BJ (cell line): ENCODE results near the gene RESF1. TPM values are rescaled to one million over a fixed set of nuclear protein-coding genes. Genes with fewer than 3 reads are reported as not detected.

Experiments used
- CTCF ChIA-PET: fragments of 350-600 bp; formaldehyde crosslinking; extraction: SDS; loops from one replicate; lab custom pipeline; 2021; ENCODE audit warnings: antibody characterized with exemption, inconsistent platforms; lab: Yijun Ruan, JAX
- POLR2A ChIA-PET: fragments of 300-600 bp; sonication (Branson Sonifier 250); formaldehyde crosslinking; extraction: SDS; loops from one replicate; lab custom pipeline; 2021; ENCODE audit warnings: antibody characterized with exemption; lab: Charles Lee
- DNase-seq: peaks from one replicate; pipeline ENCODE4 v3.0.0-alpha.2; 2011; ENCODE audit warnings: low read depth
- H3K27me3 ChIP-seq: 2 replicates; pipeline ENCODE4 v1.6.0; 2011; ENCODE audit warnings: low read length; ENCODE audit not compliant: control insufficient read depth, insufficient read depth
- H3K36me3 ChIP-seq: 2 replicates; pipeline ENCODE4 v1.5.1; 2011; ENCODE audit warnings: low read length; ENCODE audit not compliant: control insufficient read depth, insufficient read depth
- H3K4me3 ChIP-seq: 2 replicates; pipeline ENCODE4 v1.5.1; 2011; ENCODE audit warnings: low read depth, mild to moderate bottlenecking, control low read depth, low read length
- polyA plus RNA-seq: library from polyadenylated mRNA; depleted of rRNA; stranded (reverse); fragments of >200 nt; gene quantifications from 2 replicates; pipeline ENCODE4 v1.2.3, GENCODE V29; 2011
- TF ChIP-seq, protein P1 (sequence below): IDR thresholded peaks from 2 replicates; pipeline ENCODE4 v1.5.1; 2011; ENCODE audit warnings: low read depth, mild to moderate bottlenecking, control low read depth, inconsistent platforms, low read length, moderate library complexity; ENCODE audit not compliant: insufficient read depth

Gene RESF1
- polyA plus RNA-seq, 1 experiment, result 4.6 TPM

DNA sequence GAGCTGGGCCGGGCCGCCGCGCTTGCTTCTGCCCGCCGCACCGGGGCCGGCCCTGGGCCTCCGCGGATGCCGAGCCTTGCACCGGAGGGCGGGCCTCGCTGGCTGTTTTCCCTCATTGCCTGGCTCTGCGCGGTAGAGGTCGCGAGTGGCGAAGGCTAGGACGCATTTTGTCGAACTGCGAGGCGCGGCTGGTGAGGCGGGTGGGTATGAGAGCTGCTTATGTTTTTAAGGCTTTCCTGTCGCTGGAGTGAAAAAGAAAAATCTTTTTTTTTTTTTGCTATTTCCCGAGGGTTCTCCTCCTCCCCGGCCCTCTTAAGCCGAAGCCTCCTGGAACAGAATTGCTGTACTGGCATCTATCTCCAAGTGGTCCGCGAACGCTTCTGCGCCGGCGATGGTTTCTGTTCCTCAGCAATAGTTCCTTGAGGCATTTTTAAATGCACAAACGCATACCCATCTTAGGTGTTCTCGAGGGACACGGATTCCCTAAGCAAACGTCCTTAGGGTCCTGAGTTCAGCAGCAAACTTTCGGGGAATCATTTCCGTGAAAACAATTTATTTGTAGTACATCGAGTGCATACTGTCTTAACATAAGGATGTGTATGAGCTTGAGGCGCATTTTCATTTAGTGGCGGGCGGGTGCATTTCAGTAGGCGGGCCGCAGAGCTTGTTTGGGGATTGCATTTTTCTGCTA, 631 bp downstream of the RESF1 start:
- TF ChIP-seq, protein P1, sequence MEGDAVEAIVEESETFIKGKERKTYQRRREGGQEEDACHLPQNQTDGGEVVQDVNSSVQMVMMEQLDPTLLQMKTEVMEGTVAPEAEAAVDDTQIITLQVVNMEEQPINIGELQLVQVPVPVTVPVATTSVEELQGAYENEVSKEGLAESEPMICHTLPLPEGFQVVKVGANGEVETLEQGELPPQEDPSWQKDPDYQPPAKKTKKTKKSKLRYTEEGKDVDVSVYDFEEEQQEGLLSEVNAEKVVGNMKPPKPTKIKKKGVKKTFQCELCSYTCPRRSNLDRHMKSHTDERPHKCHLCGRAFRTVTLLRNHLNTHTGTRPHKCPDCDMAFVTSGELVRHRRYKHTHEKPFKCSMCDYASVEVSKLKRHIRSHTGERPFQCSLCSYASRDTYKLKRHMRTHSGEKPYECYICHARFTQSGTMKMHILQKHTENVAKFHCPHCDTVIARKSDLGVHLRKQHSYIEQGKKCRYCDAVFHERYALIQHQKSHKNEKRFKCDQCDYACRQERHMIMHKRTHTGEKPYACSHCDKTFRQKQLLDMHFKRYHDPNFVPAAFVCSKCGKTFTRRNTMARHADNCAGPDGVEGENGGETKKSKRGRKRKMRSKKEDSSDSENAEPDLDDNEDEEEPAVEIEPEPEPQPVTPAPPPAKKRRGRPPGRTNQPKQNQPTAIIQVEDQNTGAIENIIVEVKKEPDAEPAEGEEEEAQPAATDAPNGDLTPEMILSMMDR, result peak; percentile 11; the same call in 1 of the 2 replicates
- ChIA-PET CTCF (interaction anchor here (0.6 to 1.6 kb wide), 5 partner anchors 9 to 713 kb away, joined by 3 to 4 read pairs (median 3); no protein-coding TSS in a partner anchor), POLR2A (interaction anchor here (0.6 kb wide), 3 partner anchors 15 to 300 kb away, joined by 3 to 7 read pairs (median 5); no protein-coding TSS in a partner anchor)
- Histone ChIP-seq H3K36me3 (0 out of 2 replicates have a peak, but pooled peaks cover 1% of the 10 kb centered on the region), H3K27me3 (no peaks in the 10 kb centered on the region), H3K4me3 (peak overlapping the region; percentile 55)
- DNase-seq, result no peak

DNA sequence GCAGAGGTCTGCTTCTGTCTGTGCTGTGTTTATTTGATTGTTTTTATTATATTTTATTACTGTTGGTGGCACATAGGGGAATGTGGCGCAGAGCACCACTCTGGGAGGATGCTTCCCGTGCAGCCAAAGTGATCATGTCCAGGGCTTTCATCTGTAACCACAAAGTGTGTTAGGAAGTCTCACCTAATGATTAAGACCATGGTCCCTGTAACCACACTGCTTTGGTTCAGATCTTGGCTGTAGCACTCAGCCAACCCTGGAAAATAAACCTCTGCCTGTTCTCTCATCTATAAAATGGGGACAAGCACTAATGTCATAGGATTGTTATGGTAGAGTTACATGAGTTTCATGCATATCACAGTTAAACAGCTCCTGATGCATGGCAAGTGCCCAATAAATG, 1.9 kb downstream of the RESF1 start:
- TF ChIP-seq, protein P1, result no peak
- CTCF ChIA-PET, result interaction anchor here (0.7 kb wide), 1 partner anchor 22 kb away, joined by 3 read pairs; no protein-coding TSS in a partner anchor

DNA sequence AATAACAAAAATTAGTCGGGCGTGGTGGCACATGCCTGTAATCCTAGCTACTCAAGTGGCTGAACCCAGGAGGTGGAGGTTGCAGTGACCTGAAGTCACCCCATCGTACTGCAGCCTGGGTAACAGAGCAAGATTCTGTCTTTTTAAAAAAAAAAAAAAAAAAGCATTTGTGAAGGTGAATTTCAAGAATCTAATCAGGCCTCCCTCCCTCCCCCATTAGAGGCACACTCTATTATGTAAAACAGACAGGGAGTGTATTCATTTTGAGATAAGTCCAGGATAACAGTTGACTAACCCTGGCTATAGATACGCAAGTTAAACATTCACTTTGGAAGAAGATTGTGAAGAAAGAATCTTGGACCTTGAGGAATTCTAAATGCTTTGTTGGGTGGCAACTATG, 2.9 kb downstream of the RESF1 start:
- Histone ChIP-seq H3K4me3 (no peak overlapping the region), H3K27me3 (no peaks in the 10 kb centered on the region), H3K36me3 (0 out of 2 replicates have a peak, but pooled peaks cover 1% of the 10 kb centered on the region)
- POLR2A ChIA-PET, result no interaction called here
- DNase-seq, result no peak
- CTCF ChIA-PET, result no interaction called here
- TF ChIP-seq, protein P1, result no peak

More for the DNA sequence above, 1.9 kb downstream of the RESF1 start:
- no peak for DNase-seq
- POLR2A ChIA-PET, result no interaction called here
- no peaks in the 10 kb centered on the region for H3K27me3 ChIP-seq
- H3K36me3 ChIP-seq, result 0 out of 2 replicates have a peak, but pooled peaks cover 1% of the 10 kb centered on the region
- H3K4me3 ChIP-seq, result no peak overlapping the region

DNA sequence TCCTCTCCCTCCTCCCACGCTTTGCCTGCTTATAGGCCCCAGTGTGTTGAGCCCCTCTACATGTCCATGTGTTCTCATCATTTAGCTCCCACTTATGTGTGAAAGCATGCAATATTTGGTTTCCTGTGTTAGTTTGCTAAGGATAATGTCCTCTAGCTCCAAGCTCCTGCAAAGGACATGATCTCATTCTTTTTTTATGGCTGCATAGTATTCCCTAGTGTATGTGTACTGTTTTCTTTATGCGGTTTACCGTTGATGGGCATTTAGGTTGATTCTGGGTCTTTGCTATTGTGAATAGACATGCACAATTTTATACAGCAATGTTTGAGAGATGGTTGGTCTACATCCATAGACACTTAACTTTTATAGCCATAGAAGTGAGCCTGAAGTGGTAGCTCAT, 5.1 kb downstream of the RESF1 start:
- ChIA-PET POLR2A (no interaction called here), CTCF (interaction anchor here (0.6 kb wide), 1 partner anchor 124 kb away, joined by 3 read pairs; no protein-coding TSS in a partner anchor)
- TF ChIP-seq, protein P1, result no peak
- no peaks in the 10 kb centered on the region for H3K27me3 ChIP-seq
- 0 out of 2 replicates have a peak, but pooled peaks cover 1% of the 10 kb centered on the region for H3K36me3 ChIP-seq
- no peak for DNase-seq
- no peak overlapping the region for H3K4me3 ChIP-seq

DNA sequence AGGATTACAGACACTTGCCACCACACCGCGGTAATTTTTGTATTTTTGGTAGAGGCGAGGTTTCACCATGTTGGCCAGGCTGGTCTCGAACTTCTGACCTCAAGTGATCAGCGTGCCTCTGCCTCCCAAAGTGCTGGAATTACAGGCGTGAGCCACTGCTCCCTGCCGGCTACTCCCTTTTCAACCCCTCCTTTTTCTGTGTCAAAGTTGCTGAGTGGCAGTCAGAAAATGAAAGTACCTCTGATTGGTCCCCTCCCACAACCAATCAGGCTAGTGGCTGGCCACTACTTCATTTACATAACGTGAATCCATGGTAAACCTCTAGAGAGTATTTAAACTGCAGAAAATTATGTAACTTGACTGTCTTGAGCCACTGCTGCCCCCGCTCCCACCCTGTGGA, 5.9 kb downstream of the RESF1 start:
- H3K36me3 ChIP-seq, result 0 out of 2 replicates have a peak, but pooled peaks cover 1% of the 10 kb centered on the region
- ChIA-PET CTCF (no interaction called here), POLR2A (no interaction called here)
- H3K27me3 ChIP-seq, result no peaks in the 10 kb centered on the region
- TF ChIP-seq, protein P1, result no peak
- no peak overlapping the region for H3K4me3 ChIP-seq
- no peak for DNase-seq
